IMR-90 (cell line): ENCODE measurements around the gene FGD5. TPM values are rescaled to one million over a fixed set of nuclear protein-coding genes. Genes with fewer than 3 reads are reported as not detected.

Experiments
- ATAC-seq: fragments of 200-7000 bp; cut with Tn5 transposase; 2 replicates; pipeline ENCODE4 v1.9.1; 2020; ENCODE audit warnings: low read depth, mild to moderate bottlenecking, moderate library complexity
- BruUV-seq: library from RNA; stranded (reverse); fragments of 400-500 nt; replicated peaks from 2 replicates; lab custom pipeline; 2021; lab: Mats Ljungman, UMichigan
- CTCF ChIA-PET: fragments of 300-600 bp; formaldehyde crosslinking; extraction: SDS; loops from one replicate; lab custom pipeline; 2021; ENCODE audit warnings: antibody characterized with exemption; lab: Yijun Ruan, JAX
- POLR2A ChIA-PET: fragments of 300-600 bp; sonication (Branson Sonifier 250); formaldehyde crosslinking; loops from one replicate; lab custom pipeline; 2022; ENCODE audit warnings: antibody characterized with exemption; ENCODE audit not compliant: unreplicated experiment; lab: Charles Lee
- DNase-seq: peaks from one replicate; pipeline ENCODE4 v3.0.0; 2013
- H2AFZ ChIP-seq: replicated peaks from 2 replicates; pipeline ENCODE3; 2013; ENCODE audit warnings: low read length, mild to moderate bottlenecking; ENCODE audit not compliant: poor library complexity
- H2AK5ac ChIP-seq: 2 replicates; pipeline ENCODE4 v1.6.1; 2013; ENCODE audit warnings: low read depth, low read length, inconsistent platforms
- H2AK9ac ChIP-seq: replicated peaks from 2 replicates; pipeline ENCODE3; 2013; ENCODE audit warnings: mild to moderate bottlenecking, low read depth, low read length, moderate library complexity; ENCODE audit not compliant: poor library complexity
- H2BK120ac ChIP-seq: 2 replicates; pipeline ENCODE4 v1.6.1; 2013; ENCODE audit warnings: low read depth, low read length, inconsistent platforms
- H2BK15ac ChIP-seq: 3 replicates; pipeline ENCODE4 v1.6.1; 2013; ENCODE audit warnings: low read depth, low read length, inconsistent platforms
- H2BK20ac ChIP-seq: 2 replicates; pipeline ENCODE4 v1.6.1; 2013; ENCODE audit warnings: low read depth, mild to moderate bottlenecking, inconsistent platforms, low read length, moderate library complexity
- H2BK5ac ChIP-seq: 2 replicates; pipeline ENCODE4 v1.6.1; 2013; ENCODE audit warnings: mild to moderate bottlenecking, low read depth, low read length, inconsistent platforms; ENCODE audit not compliant: poor library complexity, severe bottlenecking
- H3K14ac ChIP-seq: replicated peaks from 2 replicates; pipeline ENCODE4 v1.6.1; 2013; ENCODE audit warnings: low read depth, low read length, inconsistent platforms
- H3K18ac ChIP-seq: 2 replicates; pipeline ENCODE4 v1.6.1; 2013; ENCODE audit warnings: low read depth, low read length, control low read depth
- H3K23ac ChIP-seq: 2 replicates; pipeline ENCODE4 v1.6.1; 2013; ENCODE audit warnings: low read depth, low read length, inconsistent platforms
- H3K27ac ChIP-seq: 2 replicates; pipeline ENCODE4 v1.5.1; 2013; ENCODE audit warnings: mild to moderate bottlenecking, control low read depth, low read length; ENCODE audit not compliant: insufficient read depth
- H3K27me3 ChIP-seq: 2 replicates; pipeline ENCODE4 v1.6.1; 2013; ENCODE audit warnings: low read length; ENCODE audit not compliant: control insufficient read depth, insufficient read depth
- H3K36me3 ChIP-seq: 2 replicates; pipeline ENCODE4 v1.6.1; 2013; ENCODE audit warnings: low read length, mixed read lengths; ENCODE audit not compliant: control insufficient read depth, insufficient read depth
- H3K4ac ChIP-seq: 2 replicates; pipeline ENCODE4 v1.6.1; 2013; ENCODE audit warnings: low read depth, low read length, inconsistent platforms
- H3K4me1 ChIP-seq: 2 replicates; pipeline ENCODE4 v1.6.1; 2013; ENCODE audit warnings: low read length, mixed read lengths; ENCODE audit not compliant: control insufficient read depth, insufficient read depth
- H3K4me2 ChIP-seq: 2 replicates; pipeline ENCODE4 v1.6.1; 2013; ENCODE audit warnings: low read depth, mild to moderate bottlenecking, control low read depth, low read length, moderate library complexity
- H3K4me3 ChIP-seq: 2 replicates; pipeline ENCODE4 v1.5.1; 2013; ENCODE audit warnings: low read depth, mild to moderate bottlenecking, control low read depth, low read length, moderate library complexity; ENCODE audit not compliant: insufficient read depth
- H3K56ac ChIP-seq: 2 replicates; pipeline ENCODE4 v1.6.1; 2013; ENCODE audit warnings: low read length, inconsistent platforms; ENCODE audit not compliant: insufficient read depth; ENCODE audit errors: extremely low read depth
- H3K79me1 ChIP-seq, 2 experiments: 2 replicates each; pipeline ENCODE4 v1.6.1; 2013; ENCODE audit warnings: low read length in 2 of 2, inconsistent platforms in 1 of 2, low read depth in 1 of 2
- H3K9ac ChIP-seq: 2 replicates; pipeline ENCODE4 v1.6.1; 2013; ENCODE audit warnings: low read depth, low read length, control low read depth
- H3K9me1 ChIP-seq: 2 replicates; pipeline ENCODE4 v1.6.1; 2013; ENCODE audit warnings: low read length, inconsistent platforms; ENCODE audit not compliant: insufficient read depth
- H3K9me3 ChIP-seq: 2 replicates; pipeline ENCODE4 v1.6.1; 2013; ENCODE audit warnings: low read length; ENCODE audit not compliant: control insufficient read depth, insufficient read depth
- H4K20me1 ChIP-seq: 2 replicates; pipeline ENCODE4 v1.6.1; 2013; ENCODE audit warnings: low read length, inconsistent platforms; ENCODE audit not compliant: insufficient read depth
- H4K5ac ChIP-seq: 2 replicates; pipeline ENCODE4 v1.6.1; 2013; ENCODE audit warnings: mild to moderate bottlenecking, low read depth, low read length, control low read depth
- H4K8ac ChIP-seq, 2 experiments: 2 replicates each; pipeline ENCODE4 v1.6.1; 2013; ENCODE audit warnings: low read depth in 2 of 2, low read length in 2 of 2, control low read depth in 1 of 2, inconsistent platforms in 1 of 2
- H4K91ac ChIP-seq: 2 replicates; pipeline ENCODE4 v1.6.1; 2013; ENCODE audit warnings: low read depth, low read length, inconsistent platforms; ENCODE audit not compliant: insufficient read depth
- BHLHE40 ChIP-seq: fragments of 150-350 bp; IDR thresholded peaks from 2 replicates; pipeline ENCODE4 v1.6.1; 2016; ENCODE audit warnings: mild to moderate bottlenecking, low read depth, low read length
- CEBPB ChIP-seq: IDR thresholded peaks from 2 replicates; pipeline ENCODE4 v1.6.1; 2012; ENCODE audit warnings: low read depth, low read length, improper control_type of control experiment
- CHD1 ChIP-seq: IDR thresholded peaks from 2 replicates; pipeline ENCODE4 v1.6.1; 2012; ENCODE audit warnings: low read depth, low read length, improper control_type of control experiment
- CTCF ChIP-seq: conservative IDR thresholded peaks from 2 replicates; pipeline ENCODE4 v1.5.1; 2012; ENCODE audit warnings: mild to moderate bottlenecking, low read depth, low read length, improper control_type of control experiment
- FOS ChIP-seq: fragments of 150-350 bp; IDR thresholded peaks from 2 replicates; pipeline ENCODE4 v1.6.1; 2016; ENCODE audit warnings: low read depth, low read length
- MAFK ChIP-seq: IDR thresholded peaks from 2 replicates; pipeline ENCODE4 v1.6.1; 2012; ENCODE audit warnings: low read depth, low read length, improper control_type of control experiment
- MAZ ChIP-seq: IDR thresholded peaks from 2 replicates; pipeline ENCODE4 v1.6.1; 2012; ENCODE audit warnings: low read depth, mild to moderate bottlenecking, low read length, improper control_type of control experiment, moderate library complexity, borderline replicate concordance
- MXI1 ChIP-seq: IDR thresholded peaks from 2 replicates; pipeline ENCODE4 v1.6.1; 2012; ENCODE audit warnings: low read depth, mild to moderate bottlenecking, low read length, moderate library complexity, borderline replicate concordance
- NFE2L2 ChIP-seq: fragments of 150-350 bp; IDR thresholded peaks from 2 replicates; pipeline ENCODE4 v1.6.1; 2016; ENCODE audit warnings: low read depth, mild to moderate bottlenecking, low read length
- POLR2A ChIP-seq: IDR thresholded peaks from 2 replicates; pipeline ENCODE4 v1.6.1; 2012; ENCODE audit warnings: mild to moderate bottlenecking, low read depth, low read length
- RAD21 ChIP-seq: IDR thresholded peaks from 2 replicates; pipeline ENCODE4 v1.6.1; 2012; ENCODE audit warnings: low read length, improper control_type of control experiment
- RCOR1 ChIP-seq: IDR thresholded peaks from 2 replicates; pipeline ENCODE4 v1.6.1; 2012; ENCODE audit warnings: mild to moderate bottlenecking, low read length, improper control_type of control experiment; ENCODE audit not compliant: insufficient replicate concordance
- RFX5 ChIP-seq: IDR thresholded peaks from 2 replicates; pipeline ENCODE4 v1.8.0; 2012; ENCODE audit warnings: low read depth, mild to moderate bottlenecking, low read length, moderate library complexity
- SMC3 ChIP-seq: fragments of 150-350 bp; IDR thresholded peaks from 2 replicates; pipeline ENCODE4 v1.6.1; 2016; ENCODE audit warnings: low read depth, mild to moderate bottlenecking, antibody characterized with exemption, low read length, moderate library complexity
- WGBS, 2 experiments: methylation state at CpG; one replicate each; pipeline versions ENCODE4 v1.1.5 to v1.1.7; 2013; ENCODE audit warnings: missing lambda C conversion rate in 2 of 2; ENCODE audit not compliant: insufficient read length in 1 of 2; ENCODE audit errors: extremely low coverage in 2 of 2; 5-methylcytosine and 5-hydroxymethylcytosine counted together
- dilution Hi-C: fragments of 300-500 bp; cut with HindIII; formaldehyde crosslinking; loops from one replicate; pipeline ENCODE4 v1.14.3; 2018; ENCODE audit warnings: low sequenced_read_pairs; ENCODE audit not compliant: unreplicated experiment
- in situ Hi-C: fragments of 300-500 bp; cut with MboI; formaldehyde crosslinking; loops from 3 replicates; pipeline ENCODE4 v1.14.3; 2019; ENCODE audit warnings: low sequenced_read_pairs, inconsistent platforms, mixed read lengths
- intact Hi-C: fragments of 100-400 bp; cut with micrococcal nuclease; formaldehyde crosslinking; loops from 2 replicates; pipeline ENCODE4 v1.10.0; 2022
- polyA plus RNA-seq, 3 experiments: library from polyadenylated mRNA; depleted of rRNA; stranded (reverse); fragments of >200 nt; gene quantifications; 2 replicates each; pipeline ENCODE4 v1.2.3, GENCODE V29; 2012; ENCODE audit warnings: low replicate concordance in 1 of 3
- total RNA-seq: library from RNA; depleted of rRNA; stranded (reverse); fragments of >200 nt; gene quantifications from 2 replicates; pipeline ENCODE4 v1.2.3, GENCODE V29; 2012
- TF ChIP-seq, protein P1 (sequence below): fragments of 150-350 bp; IDR thresholded peaks from 2 replicates; pipeline ENCODE4 v1.6.1; 2016; ENCODE audit warnings: low read depth, mild to moderate bottlenecking, low read length, moderate library complexity, borderline replicate concordance
- TF ChIP-seq, protein P2 (sequence below): fragments of 150-350 bp; IDR thresholded peaks from 2 replicates; pipeline ENCODE4 v1.6.1; 2017; ENCODE audit warnings: mild to moderate bottlenecking, antibody characterized with exemption, low read length, low read depth

The FGD5 gene
- total and polyA plus RNA-seq, 2 of the 4 experiments (the other 2 are of a cell fraction), result not detected

GRCh38 chr3:14879211-14879874, 60.6 kb downstream of the FGD5 start:
- TF ChIP-seq, protein P1, sequence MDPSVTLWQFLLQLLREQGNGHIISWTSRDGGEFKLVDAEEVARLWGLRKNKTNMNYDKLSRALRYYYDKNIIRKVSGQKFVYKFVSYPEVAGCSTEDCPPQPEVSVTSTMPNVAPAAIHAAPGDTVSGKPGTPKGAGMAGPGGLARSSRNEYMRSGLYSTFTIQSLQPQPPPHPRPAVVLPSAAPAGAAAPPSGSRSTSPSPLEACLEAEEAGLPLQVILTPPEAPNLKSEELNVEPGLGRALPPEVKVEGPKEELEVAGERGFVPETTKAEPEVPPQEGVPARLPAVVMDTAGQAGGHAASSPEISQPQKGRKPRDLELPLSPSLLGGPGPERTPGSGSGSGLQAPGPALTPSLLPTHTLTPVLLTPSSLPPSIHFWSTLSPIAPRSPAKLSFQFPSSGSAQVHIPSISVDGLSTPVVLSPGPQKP, result no peak
- TF ChIP-seq MXI1 (no peak), CTCF (no peak), BHLHE40 (no peak), SMC3 (no peak), NFE2L2 (no peak), MAFK (no peak), POLR2A (no peak), MAZ (no peak), RFX5 (no peak), CEBPB (no peak), RCOR1 (no peak), RAD21 (no peak), CHD1 (no peak), FOS (no peak)
- TF ChIP-seq, protein P2, sequence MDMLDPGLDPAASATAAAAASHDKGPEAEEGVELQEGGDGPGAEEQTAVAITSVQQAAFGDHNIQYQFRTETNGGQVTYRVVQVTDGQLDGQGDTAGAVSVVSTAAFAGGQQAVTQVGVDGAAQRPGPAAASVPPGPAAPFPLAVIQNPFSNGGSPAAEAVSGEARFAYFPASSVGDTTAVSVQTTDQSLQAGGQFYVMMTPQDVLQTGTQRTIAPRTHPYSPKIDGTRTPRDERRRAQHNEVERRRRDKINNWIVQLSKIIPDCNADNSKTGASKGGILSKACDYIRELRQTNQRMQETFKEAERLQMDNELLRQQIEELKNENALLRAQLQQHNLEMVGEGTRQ, result no peak
- H2AK9ac ChIP-seq, result no peak overlapping the region
- CTCF ChIA-PET, result no interaction called here
- intact Hi-C loops (no loop called here), in situ Hi-C loops (no loop called here), dilution Hi-C loops (no loop called here)
- no peaks in the 10 kb centered on the region for H4K20me1 ChIP-seq
- H3K4ac ChIP-seq, result no peak overlapping the region
- H2BK5ac ChIP-seq, result no peak overlapping the region
- no peak overlapping the region for H2BK120ac ChIP-seq
- no peak overlapping the region for H2AK5ac ChIP-seq
- DNase-seq (no peak), ATAC-seq (no peak)
- no peak overlapping the region for H2BK15ac ChIP-seq
- H3K27ac ChIP-seq, result no peak overlapping the region
- H3K9ac ChIP-seq, result no peak overlapping the region
- no peaks in the 10 kb centered on the region for H3K36me3 ChIP-seq
- H3K56ac ChIP-seq, result no peak overlapping the region
- no TSS peak for BruUV-seq
- H3K9me1 ChIP-seq, result no peaks in the 10 kb centered on the region
- no peak overlapping the region for H3K4me2 ChIP-seq
- H4K91ac ChIP-seq, result no peak overlapping the region
- H3K79me1 ChIP-seq, result no peaks in the 10 kb centered on the region
- no peak overlapping the region for H2BK20ac ChIP-seq
- no peaks in the 10 kb centered on the region for H3K4me1 ChIP-seq
- H3K9me3 ChIP-seq, result no peaks in the 10 kb centered on the region
- no peak overlapping the region for H3K14ac ChIP-seq
- H4K5ac ChIP-seq, result no peak overlapping the region
- no peak overlapping the region for H2AFZ ChIP-seq
- no peak overlapping the region for H3K23ac ChIP-seq
- H3K4me3 ChIP-seq, result no peak overlapping the region
- POLR2A ChIA-PET, result no interaction called here
- 47% methylated on average over 5 of the region's 12 CpGs; no CpG with 5 or more reads in 1 of the 2 experiments for WGBS, 2 experiments
- no peak overlapping the region for H4K8ac ChIP-seq
- peaks cover 12% of the 10 kb centered on the region for H3K27me3 ChIP-seq
- H3K18ac ChIP-seq, result no peak overlapping the region
